Measurements from ENCODE around the gene ARMC8.

DNA sequence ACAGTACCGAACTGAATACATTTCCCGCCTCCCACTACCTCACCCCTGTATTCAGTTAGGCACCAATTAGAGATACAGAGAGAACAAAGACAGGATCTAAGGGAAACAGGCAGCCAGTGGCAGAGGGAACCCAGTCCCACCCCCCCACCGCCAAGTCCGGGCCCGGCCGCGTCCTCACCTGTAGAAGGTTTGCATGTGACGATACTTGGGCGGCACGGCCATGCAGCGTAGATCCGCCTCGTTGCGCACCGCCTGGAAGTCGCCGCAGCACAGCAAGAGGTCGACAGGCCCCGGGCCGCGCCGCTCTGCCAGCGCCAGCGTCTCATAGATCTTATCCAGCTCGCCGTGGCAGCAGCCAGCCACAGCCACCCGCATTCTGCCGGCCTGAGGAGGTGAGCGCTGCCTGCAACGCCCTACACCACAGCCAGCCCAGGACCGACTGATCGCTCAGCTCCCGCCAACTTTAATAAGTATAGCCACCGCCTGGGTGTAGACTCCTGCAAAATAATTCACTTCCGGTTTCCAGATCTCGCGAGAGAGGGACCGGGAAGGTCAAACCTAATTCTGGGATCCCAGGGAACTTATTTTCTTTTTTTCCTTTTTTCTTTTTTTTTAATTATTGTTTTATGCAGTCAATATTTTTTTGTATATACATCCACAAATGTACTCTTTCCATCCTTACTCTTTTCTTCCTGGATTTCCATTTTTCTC lies 12.5 kb upstream of the ARMC8 start, which contains the start of gene DBR1:
- TF ChIP-seq, protein P1, sequence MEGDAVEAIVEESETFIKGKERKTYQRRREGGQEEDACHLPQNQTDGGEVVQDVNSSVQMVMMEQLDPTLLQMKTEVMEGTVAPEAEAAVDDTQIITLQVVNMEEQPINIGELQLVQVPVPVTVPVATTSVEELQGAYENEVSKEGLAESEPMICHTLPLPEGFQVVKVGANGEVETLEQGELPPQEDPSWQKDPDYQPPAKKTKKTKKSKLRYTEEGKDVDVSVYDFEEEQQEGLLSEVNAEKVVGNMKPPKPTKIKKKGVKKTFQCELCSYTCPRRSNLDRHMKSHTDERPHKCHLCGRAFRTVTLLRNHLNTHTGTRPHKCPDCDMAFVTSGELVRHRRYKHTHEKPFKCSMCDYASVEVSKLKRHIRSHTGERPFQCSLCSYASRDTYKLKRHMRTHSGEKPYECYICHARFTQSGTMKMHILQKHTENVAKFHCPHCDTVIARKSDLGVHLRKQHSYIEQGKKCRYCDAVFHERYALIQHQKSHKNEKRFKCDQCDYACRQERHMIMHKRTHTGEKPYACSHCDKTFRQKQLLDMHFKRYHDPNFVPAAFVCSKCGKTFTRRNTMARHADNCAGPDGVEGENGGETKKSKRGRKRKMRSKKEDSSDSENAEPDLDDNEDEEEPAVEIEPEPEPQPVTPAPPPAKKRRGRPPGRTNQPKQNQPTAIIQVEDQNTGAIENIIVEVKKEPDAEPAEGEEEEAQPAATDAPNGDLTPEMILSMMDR (IDR thresholded peaks at IDR 0.05): peak in 3 of 7 experiments; percentile 8 to 21 (median 9)
- TF ChIP-seq POLR2A (IDR thresholded peaks at IDR 0.05): peak; percentile 85 to 98 (median 95)

Measured in body of pancreas (tissue), 4 donors.